Posterior vena cava (tissue), 2 donors: ENCODE data around the gene ZNRF3. TPM values are rescaled to one million over a fixed set of nuclear protein-coding genes. Genes with fewer than 3 reads are reported as not detected.
"Not testable (repeated sequence)": the region's sequence is repeated elsewhere in the genome, so short reads cannot be mapped to it uniquely, and the experiment has no call there.

Source experiments
- DNase-seq: peaks from one replicate; pipeline ENCODE4 v3.0.0-alpha.2; 2020; ENCODE audit warnings: low spot score
- intact Hi-C, 2 donors: fragments of 100-400 bp; cut with DNase I; formaldehyde crosslinking; loops; one replicate each; pipeline versions ENCODE4 v1.14.1 to v1.14.2; 2022 to 2023
- total RNA-seq, 2 donors: library from RNA; stranded (reverse); fragmentation: NEBNext Ultra II Directional; extraction: Animal tissue kit (Norgen Biotek cat#: 25700); gene quantifications; one replicate each; pipeline ENCODE4 v1.2.1, GENCODE V29; 2021
- donor health status: DM: yes; HTN: yes; CAD: no.
- donor health status: DM: yes; HTN: yes; CAD: no.

ZNRF3 gene
- total RNA-seq, 2 donors from 2014 or later: 7.5 to 8.5 TPM

- intact Hi-C loops: no loop called here
- no peak for DNase-seq
Measured at GRCh38 chr22:28989035-28989464, 105.7 kb downstream of the ZNRF3 start.

DNA sequence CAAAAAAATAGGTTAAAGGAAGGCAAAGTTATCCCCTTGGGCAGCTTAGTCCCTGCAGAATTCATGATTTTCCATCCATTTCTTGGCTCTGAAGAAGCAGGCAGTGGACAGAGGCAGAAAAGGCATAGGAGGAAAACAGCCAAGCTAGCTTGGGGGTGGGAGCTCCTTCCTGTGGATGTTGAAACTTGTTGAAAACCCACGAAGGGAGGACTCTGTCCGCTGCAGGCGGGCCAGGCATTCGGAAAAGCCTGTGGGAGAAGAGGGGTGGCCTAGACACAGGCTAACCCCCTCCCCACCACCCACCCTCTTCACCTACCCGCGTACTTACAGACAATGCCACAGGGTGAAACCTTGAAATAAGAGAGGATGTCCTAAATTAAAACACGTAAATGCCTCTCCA is 106.1 kb downstream of the ZNRF3 start:
- intact Hi-C loops: no loop called here
- DNase-seq: no peak

DNA sequence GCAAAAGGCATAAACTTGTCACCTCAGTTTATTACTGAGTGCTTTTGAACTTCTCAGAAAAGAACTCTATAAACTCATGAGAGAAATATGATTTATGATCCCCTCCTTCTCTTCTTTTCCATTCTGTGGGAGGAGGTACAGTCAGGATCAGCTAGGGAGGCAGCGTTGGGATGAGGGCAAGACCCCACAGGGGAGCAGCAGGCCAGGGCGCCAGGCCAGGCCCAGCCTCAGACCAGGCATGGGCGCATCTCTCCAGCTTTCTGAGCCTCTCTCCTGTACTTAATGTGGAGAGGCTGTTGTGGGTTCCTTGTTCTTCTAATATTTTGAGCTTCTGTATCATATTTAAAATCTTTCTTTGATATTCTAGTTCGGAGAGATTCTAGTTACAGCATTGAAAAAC is 106.5 kb downstream of the ZNRF3 start:
- no peak for DNase-seq
- intact Hi-C loops: no loop called here

DNA sequence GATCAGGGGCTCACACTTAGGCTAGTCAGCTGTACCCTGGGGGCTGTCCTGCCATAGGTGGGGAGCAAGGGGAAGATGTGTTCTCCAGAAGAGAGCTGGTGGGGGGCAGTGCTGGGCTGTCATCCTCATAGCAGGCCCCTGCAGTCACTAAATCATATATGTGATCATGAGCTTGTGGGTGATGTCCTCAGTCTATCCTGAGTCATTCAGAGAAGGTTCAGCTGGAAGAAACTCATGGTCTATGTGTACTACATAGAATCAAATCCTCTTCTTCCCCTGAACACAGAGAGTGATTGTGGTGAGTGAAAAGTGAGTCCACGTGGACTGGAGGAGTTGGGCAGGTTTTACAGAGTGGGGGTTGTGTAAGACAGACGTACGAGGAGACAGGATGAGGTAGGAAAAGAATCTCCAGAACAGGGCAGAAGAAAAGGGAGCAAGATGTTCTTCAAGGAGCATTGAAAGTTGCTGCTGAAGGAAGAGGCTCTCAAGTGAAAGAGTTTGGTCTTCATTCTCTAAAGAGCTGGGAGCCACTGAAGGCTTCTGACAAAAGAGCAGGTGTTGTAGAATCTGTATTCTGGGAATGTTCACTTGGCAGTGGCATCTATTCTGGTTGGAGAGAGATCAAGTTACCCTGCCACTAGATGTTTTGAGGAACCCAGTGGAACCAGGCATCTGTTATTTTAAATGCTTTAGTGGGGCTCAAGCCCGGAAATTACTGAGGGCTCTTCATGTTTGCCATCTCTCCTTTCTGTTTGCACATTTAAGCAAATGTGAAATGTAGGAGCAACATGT is 109.4 kb downstream of the ZNRF3 start:
- intact Hi-C loops: no loop called here
- DNase-seq: no peak

DNA sequence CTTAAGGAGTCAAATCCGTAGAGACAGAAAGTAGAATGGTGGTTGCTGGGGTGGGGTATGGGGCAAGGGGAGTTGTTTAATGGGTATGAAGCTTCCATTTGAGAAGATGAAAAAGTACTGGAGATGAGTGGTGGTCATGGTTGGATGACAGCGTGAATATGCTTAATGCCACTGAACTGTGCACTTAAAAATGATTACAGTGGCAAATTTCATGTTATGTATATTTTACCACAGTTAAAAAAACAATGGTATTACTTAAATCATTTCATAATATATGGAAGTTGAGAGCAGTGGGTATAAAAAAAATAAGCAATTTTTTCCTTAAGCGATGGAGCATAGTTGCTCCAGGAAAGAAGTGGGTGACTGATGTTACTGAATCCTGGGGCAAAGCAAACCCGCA is 111.2 kb downstream of the ZNRF3 start:
- no peak for DNase-seq
- intact Hi-C loops: no loop called here

DNA sequence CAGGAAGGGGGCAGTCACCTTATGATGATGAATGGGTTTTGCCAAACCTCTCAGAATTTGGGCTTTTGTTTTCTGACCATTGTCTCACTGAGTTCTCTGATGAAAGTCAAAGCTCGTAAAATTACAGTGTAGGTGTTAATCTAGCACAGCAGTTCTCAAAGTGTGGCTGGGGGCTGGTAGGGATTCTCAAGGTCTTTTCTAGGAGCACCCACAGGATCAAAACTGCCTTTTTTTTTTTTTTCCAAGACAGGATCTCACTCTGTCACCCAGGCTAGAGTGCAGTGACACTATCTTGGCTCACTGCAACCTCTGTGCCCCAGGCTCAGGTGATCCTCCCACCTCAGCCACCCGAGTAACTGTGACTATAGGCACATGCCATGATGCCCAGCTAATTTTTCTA is 112.2 kb downstream of the ZNRF3 start:
- no peak for DNase-seq
- intact Hi-C loops: loop anchor here in 1 of 2 donors (5.0 kb wide), 1 partner anchor 997 kb away; no protein-coding TSS in a partner anchor

- intact Hi-C loops: loop anchor here in 1 of 2 donors (5.0 kb wide), 1 partner anchor 995 kb away; no protein-coding TSS in a partner anchor
- DNase-seq: no peak
Measured at GRCh38 chr22:28997342-28997741, 114.0 kb downstream of the ZNRF3 start.

DNA sequence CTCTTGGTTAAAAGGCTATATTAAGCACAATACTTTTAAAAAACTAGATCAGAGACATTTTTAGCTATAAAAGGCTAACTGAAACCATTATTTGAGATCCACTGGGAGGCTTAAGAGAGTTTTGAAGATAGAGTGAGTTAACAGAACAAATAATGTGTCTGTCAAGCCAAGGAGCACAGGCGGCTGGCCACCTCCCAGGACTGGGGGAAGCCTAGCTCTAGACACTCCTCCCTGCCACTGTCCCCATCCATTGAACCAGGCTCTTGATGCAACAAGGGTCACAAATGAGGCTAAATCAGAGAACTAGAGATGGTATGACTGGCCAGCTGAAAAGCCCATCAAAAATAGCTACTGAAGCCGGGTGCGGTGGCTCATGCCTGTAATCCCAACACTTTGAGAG is 115.3 kb downstream of the ZNRF3 start:
- intact Hi-C loops: loop anchor here in 1 of 2 donors (5.0 kb wide), 1 partner anchor 994 kb away; no protein-coding TSS in a partner anchor
- no peak for DNase-seq

DNA sequence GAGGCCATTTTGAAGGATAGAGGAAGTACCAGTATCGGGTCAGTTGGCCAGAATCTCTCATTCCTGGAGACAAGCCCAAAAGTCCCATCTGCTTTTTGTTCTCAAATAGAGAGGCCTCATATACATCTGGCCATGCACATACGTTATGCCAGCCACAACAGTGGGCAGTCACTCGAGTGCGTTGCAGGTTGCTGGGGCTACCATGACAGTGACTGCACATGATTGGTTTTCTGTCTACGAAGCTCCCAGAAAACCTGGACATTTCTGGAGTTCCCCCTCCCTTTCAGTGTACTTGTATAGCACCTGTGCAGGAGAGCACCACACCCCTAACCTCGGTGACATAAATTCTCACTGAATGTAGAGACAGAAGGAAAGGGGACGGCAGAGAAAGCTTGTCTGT is 116.1 kb downstream of the ZNRF3 start:
- intact Hi-C loops: loop anchor here in 1 of 2 donors (5.0 kb wide), 1 partner anchor 993 kb away; no protein-coding TSS in a partner anchor
- no peak for DNase-seq

GRCh38 chr22:28999919-29000556 is 116.7 kb downstream of the ZNRF3 start:
- intact Hi-C loops: loop anchor here in 1 of 2 donors (5.0 kb wide), 1 partner anchor 992 kb away; no protein-coding TSS in a partner anchor
- no peak for DNase-seq

DNA sequence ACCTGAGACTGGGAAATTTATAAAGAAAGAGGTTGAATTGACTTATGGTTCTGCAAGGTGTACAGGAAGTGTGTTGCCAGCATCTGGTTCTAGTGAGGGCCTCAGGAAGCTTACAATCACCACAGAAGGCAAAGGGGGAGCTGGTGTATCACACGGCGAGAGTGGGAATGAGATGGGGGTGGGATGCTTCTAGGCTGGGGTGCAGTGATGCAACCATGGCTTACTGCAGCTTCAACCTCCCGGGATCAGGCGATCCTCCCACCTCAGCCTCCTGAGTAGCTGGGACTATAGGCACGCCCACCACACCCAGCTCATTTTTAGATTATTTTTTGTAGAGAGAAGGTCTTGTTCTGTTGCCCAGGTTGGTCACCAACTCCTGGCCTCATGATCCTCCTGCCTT is 117.3 kb downstream of the ZNRF3 start:
- intact Hi-C loops: no loop called here
- no peak for DNase-seq

GRCh38 chr22:29002603-29003002 is 119.2 kb downstream of the ZNRF3 start:
- DNase-seq: no peak
- intact Hi-C loops: no loop called here

- intact Hi-C loops: no loop called here
- no peak for DNase-seq
Measured at GRCh38 chr22:29003552-29003951, 120.2 kb downstream of the ZNRF3 start.

DNA sequence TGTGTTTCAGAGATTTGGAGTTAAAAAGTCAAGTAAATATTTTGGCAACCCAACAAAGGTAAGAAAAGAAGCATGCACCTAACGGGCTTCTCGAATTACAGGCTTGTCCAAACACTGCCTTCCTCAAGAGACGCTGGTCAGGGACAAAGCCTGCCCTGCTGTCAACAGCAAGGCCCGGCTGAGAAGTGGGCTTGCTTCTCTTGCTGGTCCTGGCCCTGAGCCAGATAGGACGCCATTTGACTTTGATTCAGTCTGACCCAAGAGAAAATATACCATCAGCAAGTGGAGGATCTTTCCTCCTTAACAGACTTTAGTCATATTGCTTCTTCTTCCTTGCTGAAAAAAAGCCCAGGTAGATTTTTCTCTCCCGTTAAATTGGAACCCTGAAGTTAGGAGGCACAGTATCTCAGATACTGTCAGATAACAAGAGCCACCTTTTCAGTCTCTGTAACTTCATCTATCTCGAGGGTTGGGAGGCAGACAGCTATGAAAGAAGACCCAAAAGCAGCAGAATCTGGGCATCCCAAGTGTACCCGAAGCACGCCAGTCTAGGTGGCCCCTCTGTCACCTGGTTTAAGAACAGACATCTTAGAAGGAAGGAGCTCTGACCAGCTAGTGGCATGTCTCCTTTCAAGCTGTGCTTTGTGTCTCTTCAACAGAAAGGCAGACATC is 120.7 kb downstream of the ZNRF3 start:
- no peak for DNase-seq
- intact Hi-C loops: no loop called here

GRCh38 chr22:29004647-29005371 is 121.4 kb downstream of the ZNRF3 start:
- DNase-seq: no peak
- intact Hi-C loops: no loop called here

- intact Hi-C loops: not testable (repeated sequence)
Measured at GRCh38 chr22:29005754-29006153, 122.4 kb downstream of the ZNRF3 start.

GRCh38 chr22:29006346-29006745 is 123.0 kb downstream of the ZNRF3 start:
- DNase-seq: no peak
- intact Hi-C loops: no loop called here

More at GRCh38 chr22:29005754-29006153, 122.4 kb downstream of the ZNRF3 start:
- not testable (repeated sequence) for DNase-seq

GRCh38 chr22:29009148-29009547 is 125.8 kb downstream of the ZNRF3 start:
- intact Hi-C loops: no loop called here
- no peak for DNase-seq
